Effector CD4-positive, alpha-beta T cell (primary cell): ENCODE data around the gene PTHLH. TPM values are rescaled to one million over a fixed set of nuclear protein-coding genes. Genes with fewer than 3 reads are reported as not detected.

ENCODE experiments used
- DNase-seq: peaks from one replicate; pipeline ENCODE4 v3.0.0-alpha.2; 2020
- total RNA-seq: gene quantifications from one replicate; lab custom pipeline; 2026; lab: John Stamatoyannopoulos, UW

The PTHLH gene
- total RNA-seq: not detected

- no peak for DNase-seq
These were observed at the start of gene PTHLH for GRCh38 chr12:27972721-27973120. TSS of gene PTHLH (minus strand) at chr12:27972733. CDS start at chr12:27969494, 3,239 bp downstream.

DNA sequence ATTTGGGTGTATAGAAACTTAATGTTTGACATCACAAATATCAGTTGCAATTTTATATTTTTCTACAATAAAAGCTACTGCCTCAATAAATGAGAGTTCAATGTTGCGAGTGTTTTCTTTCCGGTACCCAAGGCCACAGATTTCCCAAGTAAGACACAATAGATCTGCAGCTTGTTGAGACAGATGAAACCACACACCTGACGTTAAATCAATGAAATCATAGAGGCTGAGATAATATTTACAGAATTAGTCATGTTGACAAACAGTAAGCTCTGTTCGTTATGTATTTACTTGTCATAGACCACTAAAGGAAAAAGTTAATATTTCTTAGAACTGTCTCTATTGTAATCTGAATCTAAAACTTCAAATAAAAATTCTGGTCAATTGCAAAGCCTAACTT, 49.2 kb upstream of the PTHLH start:
- DNase-seq: no peak

GRCh38 chr12:28017873-28018255, 45.3 kb upstream of the PTHLH start:
- DNase-seq: no peak

DNA sequence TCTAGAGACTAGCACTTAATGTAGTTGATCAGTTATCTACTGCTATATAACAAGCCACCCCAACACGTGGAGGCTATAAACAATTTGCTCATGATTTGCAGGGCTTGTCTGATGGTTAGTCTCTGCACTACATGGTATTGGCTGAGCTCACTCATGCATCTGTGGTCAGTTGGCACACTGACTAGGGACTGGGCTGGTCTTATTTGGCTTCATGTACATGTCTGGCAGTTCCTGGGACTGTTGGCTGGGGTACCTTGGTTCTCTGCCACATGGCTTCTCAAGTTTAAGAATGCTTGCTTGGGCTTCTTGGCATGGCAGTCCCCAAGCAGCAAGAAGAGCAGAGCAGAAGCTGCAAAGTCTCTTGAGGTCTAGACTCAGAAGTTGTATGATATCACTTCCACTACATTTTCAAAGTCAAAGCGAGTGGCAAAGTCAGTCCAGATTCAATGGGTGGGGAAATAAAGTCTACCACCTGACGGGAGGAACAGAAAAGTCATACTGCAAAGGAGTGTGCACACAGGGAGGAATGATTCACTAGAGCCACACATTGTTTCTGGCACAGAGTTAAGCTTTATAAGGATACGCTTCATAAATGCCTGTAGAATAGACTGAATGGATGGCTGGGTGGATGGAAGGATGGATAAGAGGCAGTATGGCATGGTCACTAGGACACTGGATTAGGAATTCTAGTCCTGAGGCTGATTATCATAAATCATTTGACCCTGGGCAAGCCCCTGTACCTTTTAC, 44.8 kb upstream of the PTHLH start:
- DNase-seq: no peak

GRCh38 chr12:28015165-28015564, 42.6 kb upstream of the PTHLH start:
- DNase-seq: no peak

GRCh38 chr12:28014196-28014595, 41.7 kb upstream of the PTHLH start:
- no peak for DNase-seq

DNA sequence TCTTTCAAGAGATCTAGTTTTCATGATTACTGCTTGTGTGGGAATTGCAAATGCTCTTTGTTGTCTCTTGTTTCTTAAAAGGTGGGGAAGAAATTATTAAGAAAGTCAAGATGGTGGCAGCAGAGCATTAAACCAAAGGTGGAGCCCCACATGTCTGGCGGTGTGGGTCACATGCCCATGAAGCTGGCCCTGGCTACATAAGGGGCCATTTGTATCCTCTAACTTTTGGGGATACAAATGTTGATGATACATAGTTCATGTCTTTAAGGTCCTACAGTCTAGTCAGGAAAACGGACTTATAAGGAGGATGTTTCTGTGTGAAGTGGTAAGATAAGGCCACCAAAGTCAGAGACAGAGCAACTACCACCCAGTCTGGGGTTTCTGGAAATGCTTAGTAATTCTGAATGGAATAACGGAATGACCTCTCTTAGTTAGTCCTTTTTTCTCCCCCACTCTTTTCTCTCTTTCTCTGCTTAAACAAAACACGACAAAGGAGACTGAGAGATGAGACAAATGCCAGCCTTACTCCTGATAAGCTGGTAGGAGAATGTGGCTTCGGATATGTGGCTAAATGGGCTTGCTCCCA, 39.9 kb upstream of the PTHLH start:
- DNase-seq: no peak

- DNase-seq: no peak
These were observed 37.5 kb upstream of the PTHLH start for GRCh38 chr12:28010036-28010435.

- no peak for DNase-seq
These were observed 27.4 kb upstream of the PTHLH start for GRCh38 chr12:27999970-28000369.

GRCh38 chr12:27999521-27999920, 27.0 kb upstream of the PTHLH start:
- DNase-seq: no peak

GRCh38 chr12:27998658-27999057, 26.1 kb upstream of the PTHLH start:
- DNase-seq: no peak

- no peak for DNase-seq
These were observed 25.6 kb upstream of the PTHLH start for GRCh38 chr12:27998170-27998569.

GRCh38 chr12:27996761-27997160, 24.2 kb upstream of the PTHLH start:
- no peak for DNase-seq

- DNase-seq: no peak
These were observed 22.9 kb upstream of the PTHLH start for GRCh38 chr12:27995406-27995805.

- DNase-seq: no peak
These were observed 16.2 kb upstream of the PTHLH start for GRCh38 chr12:27988594-27989233.

DNA sequence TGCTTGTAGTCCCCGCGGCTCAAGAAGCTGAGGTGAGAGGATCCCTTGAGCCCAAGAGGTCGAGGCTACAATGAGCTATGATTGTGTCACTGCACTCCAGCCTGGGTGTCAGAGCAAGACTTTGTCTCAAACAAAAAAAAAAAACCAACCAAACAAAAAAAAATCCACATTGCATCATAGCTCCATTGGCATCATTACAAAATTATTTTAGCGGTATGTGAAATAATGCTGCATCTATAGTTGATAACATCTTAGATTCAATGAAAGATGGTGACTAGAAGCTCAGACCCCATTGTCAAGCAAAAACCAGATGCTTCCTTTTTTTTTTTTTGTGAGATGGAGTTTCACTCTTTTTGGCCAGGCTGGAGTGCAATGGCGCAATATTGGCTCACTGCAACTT, 14.8 kb upstream of the PTHLH start:
- no peak for DNase-seq

DNA sequence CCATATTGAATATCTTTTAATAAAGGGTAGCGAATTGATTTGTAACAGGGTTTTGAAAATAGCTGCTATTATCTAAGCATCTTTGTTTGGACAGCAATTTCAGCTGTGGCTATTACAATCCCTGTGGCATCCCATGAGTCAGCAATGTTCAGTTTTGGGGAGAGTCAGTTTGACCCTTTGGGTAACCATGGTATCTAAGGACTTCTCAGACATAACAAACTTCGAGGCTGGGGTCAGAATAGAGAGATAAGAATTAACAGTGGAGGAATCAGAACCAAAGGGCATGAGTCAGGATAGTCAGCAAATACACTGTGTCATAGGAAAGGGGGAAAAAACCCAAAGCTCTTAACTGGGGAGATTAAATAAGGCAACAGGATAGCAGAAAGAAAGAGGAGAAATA, 11.7 kb upstream of the PTHLH start:
- no peak for DNase-seq

DNA sequence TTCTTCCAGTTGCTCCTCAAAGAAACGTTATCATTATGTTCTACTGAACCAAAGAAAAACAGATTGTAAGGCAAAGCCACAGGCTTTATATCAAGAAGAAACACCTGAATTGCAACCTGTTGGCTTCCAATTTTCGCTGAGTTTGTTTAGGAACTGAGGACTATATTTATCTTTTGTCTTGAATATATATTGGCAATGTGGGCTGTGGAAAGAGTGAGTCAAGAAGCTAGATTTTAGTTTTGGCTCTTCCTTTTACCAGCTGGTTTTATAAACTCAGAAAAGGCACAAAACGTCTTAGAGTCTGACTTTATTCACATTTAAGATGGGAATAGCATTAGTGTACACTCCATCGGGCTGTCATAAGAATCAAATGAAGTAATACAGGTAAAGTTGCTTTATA, 10.4 kb upstream of the PTHLH start:
- DNase-seq: no peak

GRCh38 chr12:27982385-27982784, 9.9 kb upstream of the PTHLH start:
- no peak for DNase-seq

DNA sequence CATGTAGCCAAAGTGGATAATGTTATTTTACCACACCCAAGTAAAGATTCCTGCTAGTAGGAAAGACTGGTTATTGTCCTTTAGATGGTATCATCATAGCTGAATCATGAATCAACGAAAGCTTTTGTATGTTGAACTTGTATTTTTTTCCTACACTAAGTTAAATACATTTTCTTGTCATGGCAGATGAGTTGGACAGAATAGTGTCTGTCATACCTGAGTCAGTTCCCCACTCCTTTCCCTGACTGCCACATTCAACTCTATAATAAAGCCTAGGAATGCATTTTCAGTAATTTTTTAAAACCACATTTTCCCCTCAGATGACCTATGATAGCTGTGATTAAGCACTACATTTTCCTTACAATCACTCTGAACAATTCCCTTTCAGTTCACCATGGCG, 9.3 kb upstream of the PTHLH start:
- no peak for DNase-seq

DNA sequence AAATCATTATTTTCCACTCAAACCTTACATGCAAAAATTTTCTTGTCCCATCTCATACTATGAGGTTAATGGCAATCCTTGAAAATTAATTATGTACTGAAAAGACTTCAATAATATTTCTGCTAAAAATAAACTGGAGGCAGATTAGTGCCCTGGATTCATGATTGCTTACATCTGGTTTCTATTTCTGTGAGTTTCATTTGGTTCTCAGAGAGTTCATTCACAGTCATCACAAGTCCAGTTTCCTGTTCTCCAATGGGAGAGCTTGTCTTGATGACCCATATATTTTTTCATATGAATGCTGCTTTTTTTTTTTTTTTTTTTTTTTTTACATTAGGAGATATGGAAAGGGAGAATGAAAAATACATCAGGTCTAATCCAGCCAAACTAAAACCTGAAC, 6.6 kb upstream of the PTHLH start:
- DNase-seq: no peak

DNA sequence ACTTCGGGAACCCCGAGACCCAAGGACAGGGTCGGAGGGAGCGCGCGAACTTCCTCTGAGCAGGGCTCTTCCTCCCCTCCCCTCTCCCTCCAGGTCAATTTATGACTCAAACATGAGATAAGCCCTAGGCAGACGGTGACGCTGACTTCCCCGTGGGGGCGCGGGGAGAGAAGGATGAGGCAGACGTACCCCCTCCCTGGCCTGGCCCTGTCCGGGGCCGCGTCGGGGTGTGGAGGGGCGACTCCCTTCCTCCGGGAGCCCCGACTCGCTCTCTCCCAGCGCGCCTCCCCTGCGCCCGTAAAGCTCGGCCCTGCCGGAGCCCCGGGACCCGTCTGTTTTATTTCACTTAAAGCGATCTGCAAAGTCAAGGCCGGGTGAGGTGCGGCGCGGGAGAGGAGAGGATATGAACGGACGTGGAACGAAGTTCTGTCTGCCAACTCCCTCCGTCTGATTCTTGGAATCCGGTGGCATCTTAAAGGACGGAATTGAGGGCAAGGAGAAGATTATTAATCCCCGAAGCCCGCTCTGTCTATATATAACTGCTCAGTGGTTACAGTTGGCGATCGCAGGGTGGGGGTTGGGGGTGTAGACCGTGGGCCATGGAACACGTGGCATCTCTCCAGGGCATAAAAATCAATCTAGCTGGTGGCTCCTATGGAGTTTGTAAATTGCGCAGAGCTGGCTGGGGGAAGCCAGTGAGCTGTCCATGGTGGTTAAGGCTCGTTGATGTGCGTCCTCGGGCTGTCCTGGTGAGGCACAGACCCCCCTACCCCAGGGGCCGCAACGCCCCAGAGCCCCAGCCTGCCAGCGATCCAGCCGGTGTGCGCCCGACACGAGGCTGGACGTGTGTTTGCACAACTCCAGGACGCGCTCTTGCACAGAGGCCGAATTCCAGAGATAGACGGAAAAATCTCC, 2.9 kb upstream of the PTHLH start:
- DNase-seq: no peak

DNA sequence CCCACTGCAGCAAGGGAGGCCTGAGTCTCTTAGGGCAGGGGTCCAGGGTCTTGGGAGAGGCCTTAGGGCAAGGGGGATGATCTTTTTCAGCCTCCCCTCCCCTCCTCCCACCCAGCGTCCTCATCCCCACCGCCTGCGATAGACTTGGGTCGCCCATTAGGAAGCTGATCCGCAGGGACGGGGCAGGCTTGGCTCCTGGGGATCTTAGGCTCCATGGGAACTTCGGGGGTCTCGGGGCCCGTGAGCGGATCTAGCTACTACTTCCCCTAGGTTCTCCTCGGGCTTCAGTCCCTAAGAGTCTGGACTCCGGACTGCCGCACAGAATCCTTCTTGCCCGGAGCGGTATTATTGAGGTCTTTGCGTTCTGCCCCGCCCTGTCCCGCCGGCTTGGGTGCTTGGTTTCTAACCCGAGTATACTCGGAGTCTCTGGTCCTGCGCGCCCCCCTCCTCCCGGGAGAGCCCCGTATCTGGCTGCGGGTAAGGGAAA, 2.2 kb upstream of the PTHLH start:
- no peak for DNase-seq
